Endothelial cell of umbilical vein (primary cell): Measurements from ENCODE around the gene GYG1. TPM values are rescaled to one million over a fixed set of nuclear protein-coding genes. Genes with fewer than 3 reads are reported as not detected.

Experiments used
- BruUV-seq: library from RNA; stranded (reverse); fragments of 400-500 nt; replicated peaks from 2 replicates; lab custom pipeline; 2021; lab: Mats Ljungman, UMichigan
- CTCF ChIA-PET: fragments of 300-600, 350-600 bp; sonication (Branson Sonifier 250); formaldehyde crosslinking; loops from one replicate; lab custom pipeline; 2021; ENCODE audit warnings: antibody characterized with exemption, inconsistent platforms; lab: Charles Lee
- POLR2A ChIA-PET: fragments of 300-600, 350-600 bp; sonication (Branson Sonifier 250); formaldehyde crosslinking; loops from one replicate; lab custom pipeline; 2021; ENCODE audit warnings: antibody characterized with exemption, inconsistent platforms; lab: Charles Lee
- DNase-seq: peaks from one replicate; pipeline ENCODE4 v3.0.0-alpha.2; 2011; ENCODE audit warnings: low read depth, low spot score
- FAIRE-seq: peaks from 2 replicates; lab custom pipeline; 2011; peaks lifted over from hg19 to GRCh38; lab: Jason Lieb, UNC
- H2AFZ ChIP-seq: 2 replicates; pipeline ENCODE4 v1.6.0; 2012; ENCODE audit warnings: low read depth, low read length, control low read depth, inconsistent platforms
- H3K27ac ChIP-seq: 2 replicates; pipeline ENCODE4 v1.5.1; 2011; ENCODE audit warnings: low read depth, mild to moderate bottlenecking, control low read depth, low read length, moderate library complexity; ENCODE audit not compliant: insufficient read depth
- H3K27me3 ChIP-seq, 2 experiments: 2 replicates each; pipeline versions ENCODE4 v1.6.0 to v1.6.1; 2011; ENCODE audit warnings: low read length in 2 of 2, mixed read lengths in 1 of 2; ENCODE audit not compliant: control insufficient read depth in 2 of 2, insufficient read depth in 2 of 2
- H3K36me3 ChIP-seq, 2 experiments: 2 replicates in 1 of 2; 3 replicates in 1 of 2; pipeline ENCODE4 v1.5.1; 2011; ENCODE audit warnings: low read length in 2 of 2, mild to moderate bottlenecking in 1 of 2, moderate library complexity in 1 of 2; ENCODE audit not compliant: control insufficient read depth in 2 of 2, insufficient read depth in 2 of 2; ENCODE audit errors: extremely low read depth in 1 of 2
- H3K4me1 ChIP-seq: 3 replicates; pipeline ENCODE4 v1.5.1; 2011; ENCODE audit warnings: mild to moderate bottlenecking, low read length; ENCODE audit not compliant: control insufficient read depth, insufficient read depth; ENCODE audit errors: extremely low read depth
- H3K4me2 ChIP-seq: 2 replicates; pipeline ENCODE4 v1.6.1; 2011; ENCODE audit warnings: low read length, control low read depth, mixed read lengths; ENCODE audit not compliant: insufficient read depth
- H3K4me3 ChIP-seq, 3 experiments: fragments of 200-600 bp in 1 of 3; sonication (generic), shearing (Covaris generic) in 1 of 3; replicated peaks in 1 of 3; 2 replicates each; pipeline ENCODE4 v1.5.1; 2011 to 2016; ENCODE audit warnings: control low read depth in 3 of 3, low read length in 3 of 3, mild to moderate bottlenecking in 2 of 3, inconsistent platforms in 1 of 3, low read depth in 1 of 3, moderate library complexity in 1 of 3; ENCODE audit not compliant: insufficient read depth in 1 of 3
- H3K79me2 ChIP-seq: 2 replicates; pipeline ENCODE4 v1.6.0; 2012; ENCODE audit warnings: low read length, inconsistent platforms; ENCODE audit not compliant: control insufficient read depth, insufficient read depth
- H3K9ac ChIP-seq: replicated peaks from 2 replicates; pipeline ENCODE3; 2011; ENCODE audit warnings: low read length, control low read depth; ENCODE audit not compliant: insufficient read depth; ENCODE audit errors: extremely low read depth
- H3K9me1 ChIP-seq: replicated peaks from 3 replicates; pipeline ENCODE4 v1.6.0; 2011; ENCODE audit warnings: mild to moderate bottlenecking, low read length; ENCODE audit not compliant: control insufficient read depth, insufficient read depth; ENCODE audit errors: extremely low read depth
- H3K9me3 ChIP-seq: replicated peaks from 2 replicates; pipeline ENCODE4 v1.5.1; 2012; ENCODE audit warnings: low read length, inconsistent platforms; ENCODE audit not compliant: control insufficient read depth, insufficient read depth
- H4K20me1 ChIP-seq: replicated peaks from 2 replicates; pipeline ENCODE3; 2011; ENCODE audit warnings: mild to moderate bottlenecking, low read length; ENCODE audit not compliant: control insufficient read depth, insufficient read depth; ENCODE audit errors: extremely low read depth
- EZH2 ChIP-seq: IDR thresholded peaks from 2 replicates; pipeline ENCODE4 v1.6.1; 2012; ENCODE audit warnings: borderline replicate concordance, low read depth, mild to moderate bottlenecking, moderate library complexity, low read length, inconsistent platforms; ENCODE audit not compliant: severe bottlenecking
- FOS ChIP-seq: IDR thresholded peaks from 2 replicates; pipeline ENCODE4 v1.6.1; 2011; ENCODE audit warnings: mild to moderate bottlenecking, low read length, moderate library complexity, borderline replicate concordance; ENCODE audit not compliant: insufficient read depth
- GATA2 ChIP-seq: IDR thresholded peaks from 2 replicates; pipeline ENCODE4 v1.7.0; 2011; ENCODE audit warnings: low read depth, mild to moderate bottlenecking, moderate library complexity, mixed read lengths, low read length; ENCODE audit not compliant: insufficient read length, insufficient read depth
- JUN ChIP-seq: IDR thresholded peaks from 2 replicates; pipeline ENCODE4 v1.6.1; 2011; ENCODE audit warnings: borderline replicate concordance, low read depth; ENCODE audit not compliant: insufficient read length, insufficient read depth
- POLR2A ChIP-seq: IDR thresholded peaks from 2 replicates; pipeline ENCODE4 v1.6.1; 2012; ENCODE audit warnings: low read depth, mild to moderate bottlenecking, control low read depth, low read length
- POLR2AphosphoS5 ChIP-seq: IDR thresholded peaks from 2 replicates; pipeline ENCODE4 v1.6.1; 2012; ENCODE audit warnings: low read depth, mild to moderate bottlenecking, control low read depth, low read length, moderate library complexity; ENCODE audit not compliant: insufficient read depth
- dilution Hi-C: fragments of 300-500 bp; cut with MboI; formaldehyde crosslinking; loops from one replicate; pipeline ENCODE4 v1.15.0; 2019; ENCODE audit warnings: low sequenced_read_pairs; ENCODE audit not compliant: extremely low pct_ligation_motif_present
- intact Hi-C: fragments of 100-400 bp; cut with micrococcal nuclease; formaldehyde crosslinking; loops from one replicate; pipeline ENCODE4 v1.10.0; 2022
- polyA plus RNA-seq, 4 experiments: library from polyadenylated mRNA; depleted of rRNA in 3 of 4; stranded (reverse) in 3 of 4; unstranded in 1 of 4; fragments of >200 nt; gene quantifications; 2 replicates each; pipeline versions ENCODE4 v1.2.1 to v1.2.3, GENCODE V29; 2011 to 2012; ENCODE audit warnings: missing spikeins in 1 of 4
- total RNA-seq: library from RNA; stranded (reverse); gene quantifications from 2 replicates; pipeline ENCODE4 v1.2.3, GENCODE V29; 2021
- TF ChIP-seq, protein P1 (sequence below), 2 donors: IDR thresholded peaks; 1 replicate in 1 of 2; 2 replicates in 1 of 2; pipeline ENCODE4 v1.5.1; 2011; ENCODE audit warnings: low read length in 2 of 2, mild to moderate bottlenecking in 2 of 2, moderate library complexity in 2 of 2, control low read depth in 1 of 2, inconsistent platforms in 1 of 2, low read depth in 1 of 2; ENCODE audit not compliant: insufficient read depth in 1 of 2; ENCODE audit errors: extremely low read depth in 1 of 2
- TF ChIP-seq, protein P2 (sequence below): IDR thresholded peaks from 2 replicates; pipeline ENCODE4 v1.6.1; 2011; ENCODE audit not compliant: insufficient read depth, insufficient read length

GYG1 gene
- total and polyA plus RNA-seq, 2 donors (not counting 3 experiments of a cell fraction or from before 2014, with no cell fraction given): 24.7 to 58.5 TPM

DNA sequence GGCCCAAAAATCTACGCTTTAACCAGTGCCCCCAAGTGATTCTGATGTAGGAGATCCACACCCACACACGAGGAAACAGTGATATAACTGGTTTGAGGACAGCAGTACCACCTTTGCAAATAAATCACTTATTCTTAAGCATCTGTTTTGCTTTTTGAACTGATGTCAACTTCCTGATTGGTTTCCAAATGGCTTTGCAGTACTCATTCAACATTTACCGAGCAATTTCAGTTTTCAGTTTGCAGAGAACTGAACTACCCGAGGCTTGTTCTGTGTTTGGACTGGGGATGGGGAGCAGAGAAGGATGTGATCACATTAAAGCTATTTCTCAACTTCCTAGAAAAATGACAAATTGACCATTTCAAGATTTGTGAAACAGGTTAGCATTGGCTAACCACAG lies 1.1 kb upstream of the GYG1 start:
- peaks cover 12% of the 10 kb centered on the region for H3K79me2 ChIP-seq
- BruUV-seq: no TSS peak
- H3K9ac ChIP-seq: no peak overlapping the region
- H3K4me3 ChIP-seq: no peak overlapping the region
- DNase-seq (no peak), FAIRE-seq (no peak)
- CTCF ChIA-PET: interaction anchor here (1.1 kb wide), 1 partner anchor 16 kb away, joined by 3 read pairs; no protein-coding TSS in a partner anchor
- TF ChIP-seq EZH2 (no peak), JUN (no peak)
- TF ChIP-seq, protein P1, sequence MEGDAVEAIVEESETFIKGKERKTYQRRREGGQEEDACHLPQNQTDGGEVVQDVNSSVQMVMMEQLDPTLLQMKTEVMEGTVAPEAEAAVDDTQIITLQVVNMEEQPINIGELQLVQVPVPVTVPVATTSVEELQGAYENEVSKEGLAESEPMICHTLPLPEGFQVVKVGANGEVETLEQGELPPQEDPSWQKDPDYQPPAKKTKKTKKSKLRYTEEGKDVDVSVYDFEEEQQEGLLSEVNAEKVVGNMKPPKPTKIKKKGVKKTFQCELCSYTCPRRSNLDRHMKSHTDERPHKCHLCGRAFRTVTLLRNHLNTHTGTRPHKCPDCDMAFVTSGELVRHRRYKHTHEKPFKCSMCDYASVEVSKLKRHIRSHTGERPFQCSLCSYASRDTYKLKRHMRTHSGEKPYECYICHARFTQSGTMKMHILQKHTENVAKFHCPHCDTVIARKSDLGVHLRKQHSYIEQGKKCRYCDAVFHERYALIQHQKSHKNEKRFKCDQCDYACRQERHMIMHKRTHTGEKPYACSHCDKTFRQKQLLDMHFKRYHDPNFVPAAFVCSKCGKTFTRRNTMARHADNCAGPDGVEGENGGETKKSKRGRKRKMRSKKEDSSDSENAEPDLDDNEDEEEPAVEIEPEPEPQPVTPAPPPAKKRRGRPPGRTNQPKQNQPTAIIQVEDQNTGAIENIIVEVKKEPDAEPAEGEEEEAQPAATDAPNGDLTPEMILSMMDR (IDR thresholded peaks at IDR 0.05; ENCODE audit: extremely low read depth in 1 of 2, insufficient read depth in 1 of 2, low read depth in 1 of 2, low read length in 2 of 2): no peak
- H3K36me3 ChIP-seq: peaks cover 0 to 5% of the 10 kb centered on the region in 2 experiments
- intact Hi-C loops (loop anchor here (2.0 kb wide), 2 partner anchors 27 to 97 kb away; partner anchors contain the start of gene HLTF), dilution Hi-C loops (no loop called here)
- no peak overlapping the region for H2AFZ ChIP-seq
- H3K9me1 ChIP-seq: no peaks in the 10 kb centered on the region
- H3K4me1 ChIP-seq: peaks cover 9% of the 10 kb centered on the region
- no peak overlapping the region for H3K4me2 ChIP-seq
- POLR2A ChIA-PET: no interaction called here
- no peak overlapping the region for H3K27ac ChIP-seq
- H3K9me3 ChIP-seq: no peaks in the 10 kb centered on the region
- no peaks in the 10 kb centered on the region for H4K20me1 ChIP-seq
- H3K27me3 ChIP-seq: no peaks in the 10 kb centered on the region

DNA sequence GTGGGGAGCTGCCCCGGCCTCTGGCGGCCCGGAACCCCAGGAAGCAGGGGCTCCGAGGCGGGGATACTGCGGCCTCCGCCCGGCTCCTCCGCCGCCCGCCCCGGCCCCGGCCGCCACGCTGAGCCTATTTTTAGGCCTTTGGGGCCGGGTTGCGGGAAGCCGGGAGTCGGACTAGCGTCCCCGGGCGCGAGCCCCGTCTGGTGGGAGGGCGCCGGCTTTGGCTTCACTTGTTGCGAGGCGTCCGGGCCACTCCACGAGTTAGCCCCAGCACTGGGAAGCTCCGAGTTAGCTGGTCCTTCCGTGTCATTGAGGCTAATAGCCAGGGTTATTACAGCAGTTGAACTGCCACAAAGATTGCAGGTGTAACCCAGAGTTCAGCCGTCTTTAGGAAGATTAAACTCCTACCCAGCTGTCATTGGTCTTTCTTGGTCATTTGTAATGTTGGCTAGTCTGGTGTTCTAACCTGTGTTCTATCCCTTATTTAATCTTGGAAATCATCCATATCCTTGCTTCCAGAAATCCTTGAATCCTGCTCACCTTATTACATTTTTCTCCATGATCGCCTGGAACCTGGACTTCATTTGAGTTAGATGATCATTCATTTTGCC lies 791 bp downstream of the GYG1 start:
- Histone ChIP-seq H3K9me1 (no peaks in the 10 kb centered on the region), H3K27ac (peak overlapping the region; percentile 30), H3K4me2 (peak overlapping the region; percentile 88), H3K79me2 (peaks cover 12% of the 10 kb centered on the region), H3K4me3 (peak overlapping the region; percentile 61 to 88 (median 66)), H3K9ac (peak overlapping the region; percentile 83), H2AFZ (peak overlapping the region; percentile 99), H4K20me1 (no peaks in the 10 kb centered on the region), H3K27me3 (no peaks in the 10 kb centered on the region), H3K9me3 (no peaks in the 10 kb centered on the region), H3K36me3 (peaks cover 3 to 10% of the 10 kb centered on the region in 2 experiments), H3K4me1 (peaks cover 9% of the 10 kb centered on the region)
- intact Hi-C loops: no loop called here
- BruUV-seq: no TSS peak
- TF ChIP-seq, protein P1 (IDR thresholded peaks at IDR 0.05; ENCODE audit: extremely low read depth in 1 of 2, insufficient read depth in 1 of 2, low read depth in 1 of 2, low read length in 2 of 2): no peak
- no peak for TF ChIP-seq POLR2AphosphoS5
- no peak for TF ChIP-seq FOS
- TF ChIP-seq, protein P2, sequence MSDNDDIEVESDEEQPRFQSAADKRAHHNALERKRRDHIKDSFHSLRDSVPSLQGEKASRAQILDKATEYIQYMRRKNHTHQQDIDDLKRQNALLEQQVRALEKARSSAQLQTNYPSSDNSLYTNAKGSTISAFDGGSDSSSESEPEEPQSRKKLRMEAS: no peak
- no peak for TF ChIP-seq POLR2A
- no peak for TF ChIP-seq GATA2
- TF ChIP-seq JUN: no peak
- TF ChIP-seq EZH2: no peak
- dilution Hi-C loops: no loop called here
- peak; percentile 45 for DNase-seq
- POLR2A ChIA-PET: interaction anchor here (1.5 kb wide), 1 partner anchor 11 kb away, joined by 4 read pairs; no protein-coding TSS in a partner anchor
- CTCF ChIA-PET: interaction anchor here (1.1 to 2.0 kb wide), 6 partner anchors 8 to 51 kb away, joined by 3 to 11 read pairs (median 4); no protein-coding TSS in a partner anchor
- peak; percentile 86 for FAIRE-seq
